Urinary bladder (tissue), 4 donors: Measurements from ENCODE around the gene BBOX1. TPM values are rescaled to one million over a fixed set of nuclear protein-coding genes. Genes with fewer than 3 reads are reported as not detected.
A peak's percentile ranks its signal among the peaks of the same experiment; 100 is the strongest.
"Not testable (repeated sequence)": the region's sequence is repeated elsewhere in the genome, so short reads cannot be mapped to it uniquely, and the experiment has no call there.

Experiments
- DNase-seq: peaks from one replicate; pipeline ENCODE4 v3.0.0-alpha.2; 2015; ENCODE audit errors: extremely low spot score
- H3K27ac ChIP-seq: one replicate; pipeline ENCODE4 v1.5.1; 2013; ENCODE audit warnings: low read depth, mild to moderate bottlenecking, moderate library complexity
- H3K36me3 ChIP-seq: one replicate; pipeline ENCODE4 v1.6.1; 2013; ENCODE audit warnings: mild to moderate bottlenecking, moderate library complexity; ENCODE audit not compliant: insufficient read depth
- H3K4me1 ChIP-seq: one replicate; pipeline ENCODE4 v1.6.1; 2013; ENCODE audit warnings: mild to moderate bottlenecking, moderate library complexity; ENCODE audit not compliant: insufficient read depth
- H3K4me3 ChIP-seq: one replicate; pipeline ENCODE4 v1.5.1; 2013; ENCODE audit warnings: low read depth, low read length
- WGBS: extraction: QIAGEN DNeasy Blood & Tissue Kit; methylation state at CpG from one replicate; pipeline ENCODE4 v1.1.7; 2013; 5-methylcytosine and 5-hydroxymethylcytosine counted together
- polyA plus RNA-seq: library from polyadenylated mRNA; stranded (reverse); fragments of 200-250 nt; gene quantifications from one replicate; pipeline ENCODE4 v1.2.3, GENCODE V29; 2013
- total RNA-seq: library from RNA; depleted of rRNA; stranded (reverse); fragments of >200 nt; gene quantifications from one replicate; pipeline ENCODE4 v1.2.3, GENCODE V29; 2014
- donor health status: healthy with polysubstance abuse.
- donor health status: healthy.

The BBOX1 gene
- total and polyA plus RNA-seq, 2 donors, result 0.05 to 0.74 TPM

DNA sequence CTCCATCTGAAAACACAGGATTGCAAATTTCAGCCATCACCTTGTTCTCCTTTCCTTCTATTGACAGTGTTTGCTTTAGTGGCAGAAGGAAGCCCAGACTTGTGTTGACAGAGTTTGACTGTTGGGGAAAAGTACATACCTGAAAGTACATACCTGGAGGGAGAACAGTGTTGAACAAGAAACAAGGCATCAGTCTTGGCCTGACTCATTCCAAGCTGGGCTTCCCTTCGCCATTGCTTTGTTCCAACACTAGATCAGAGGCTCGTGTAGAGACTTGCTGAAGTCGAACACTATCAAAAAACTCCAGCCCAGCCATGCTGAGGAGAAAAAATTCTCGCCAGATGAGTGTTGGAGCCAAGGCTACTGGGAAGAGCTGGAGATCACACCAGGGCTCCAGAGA is 133.4 kb downstream of the BBOX1 start:
- no peak overlapping the region for H3K4me3 ChIP-seq
- H3K36me3 ChIP-seq, result no peaks in the 10 kb centered on the region
- WGBS, result 69% methylated on average over 4 of the region's 4 CpGs
- H3K27ac ChIP-seq, result no peak overlapping the region
- peak; percentile 46 for DNase-seq
- H3K4me1 ChIP-seq, result no peaks in the 10 kb centered on the region

DNA sequence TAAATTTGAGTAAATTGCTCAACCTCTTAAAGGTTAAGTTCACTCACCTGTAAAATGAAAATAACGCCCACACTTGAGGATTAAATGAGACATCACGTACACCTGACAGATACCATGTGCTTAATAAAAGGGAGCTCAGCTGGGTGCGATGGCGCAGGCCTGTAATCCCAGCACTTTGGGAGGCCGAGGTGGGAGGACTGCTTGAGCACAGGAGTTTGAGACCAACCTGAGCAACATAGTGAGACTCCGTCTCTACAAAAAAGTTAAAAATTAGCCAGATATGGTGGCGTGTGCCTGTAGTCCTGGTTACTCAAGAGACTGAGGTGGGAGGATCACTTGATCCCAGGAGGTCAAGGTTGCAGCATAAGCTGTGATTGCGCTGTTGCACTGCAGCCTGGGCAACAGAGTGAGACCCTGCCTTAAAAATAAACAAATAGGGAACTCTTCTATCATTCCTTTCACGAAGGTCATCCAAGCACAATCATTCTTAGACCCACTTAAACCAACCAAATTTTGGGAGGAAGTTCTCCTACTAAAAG is 134.1 kb downstream of the BBOX1 start:
- WGBS, result 94% methylated on average over 9 of the region's 9 CpGs

DNA sequence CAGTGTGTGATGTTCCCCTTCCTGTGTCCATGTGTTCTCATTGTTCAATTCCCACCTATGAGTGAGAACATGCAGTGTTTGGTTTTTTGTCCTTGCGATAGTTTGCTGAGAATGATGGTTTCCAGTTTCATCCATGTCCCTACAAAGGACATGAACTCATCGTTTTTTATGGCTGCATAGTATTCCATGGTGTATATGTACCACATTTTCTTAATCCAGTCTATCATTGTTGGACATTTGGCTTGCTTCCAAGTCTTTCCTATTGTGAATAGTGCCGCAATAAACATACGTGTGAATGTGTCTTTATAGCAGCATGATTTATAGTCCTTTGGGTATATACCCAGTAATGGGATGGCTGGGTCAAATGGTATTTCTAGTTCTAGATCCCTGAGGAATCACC is 134.9 kb downstream of the BBOX1 start:
- H3K4me3 ChIP-seq, H3K4me1 ChIP-seq, H3K27ac ChIP-seq, H3K36me3 ChIP-seq, DNase-seq: not testable (repeated sequence)
- WGBS, result 78% methylated on average over 3 of the region's 4 CpGs

More for the DNA sequence above, 134.1 kb downstream of the BBOX1 start:
- Histone ChIP-seq H3K27ac (no peak overlapping the region), H3K4me3 (no peak overlapping the region), H3K36me3 (no peaks in the 10 kb centered on the region), H3K4me1 (no peaks in the 10 kb centered on the region)
- no peak for DNase-seq

Other genes starting within 250 kb of the BBOX1 start
- 46.9 TPM for gene FIBIN, start 46.7 kb upstream of the BBOX1 start, total RNA-seq
- 20.0 TPM for gene FIBIN, start 46.7 kb upstream of the BBOX1 start, polyA plus RNA-seq